Loucy (cell line): ENCODE measurements around the gene CDHR2.

Experiments used
- H2AFZ ChIP-seq: fragments of 200-600 bp; sonication (generic); 2 replicates; pipeline ENCODE4 v1.6.0; 2016; ENCODE audit warnings: antibody characterized with exemption, mild to moderate bottlenecking, low read length, moderate library complexity
- H3F3A ChIP-seq: fragments of 200-600 bp; 2 replicates; pipeline ENCODE4 v1.6.0; 2016; ENCODE audit warnings: antibody characterized with exemption, low read depth, mild to moderate bottlenecking
- H3K27me3 ChIP-seq: fragments of 200-600 bp; sonication (generic); 2 replicates; pipeline ENCODE4 v1.6.1; 2014; ENCODE audit warnings: low read length, mild to moderate bottlenecking; ENCODE audit not compliant: insufficient read depth, poor library complexity, severe bottlenecking
- H3K36me3 ChIP-seq: fragments of 200-600 bp; sonication (generic); 2 replicates; pipeline ENCODE4 v1.6.1; 2016; ENCODE audit warnings: low read length; ENCODE audit not compliant: insufficient read depth
- H3K4me1 ChIP-seq: fragments of 200-600 bp; sonication (generic); 2 replicates; pipeline ENCODE4 v1.5.1; 2014; ENCODE audit warnings: low read length, mild to moderate bottlenecking; ENCODE audit not compliant: insufficient read depth, poor library complexity, severe bottlenecking
- H3K4me2 ChIP-seq: fragments of 200-600 bp; sonication (generic); 2 replicates; pipeline ENCODE4 v1.6.0; 2014; ENCODE audit warnings: antibody characterized with exemption, low read length, low read depth, mild to moderate bottlenecking; ENCODE audit not compliant: poor library complexity, severe bottlenecking
- H3K4me3 ChIP-seq: fragments of 200-600 bp; sonication (generic); 2 replicates; pipeline ENCODE4 v1.5.1; 2014; ENCODE audit warnings: low read length, mild to moderate bottlenecking, mixed read lengths; ENCODE audit not compliant: poor library complexity, severe bottlenecking
- H3K79me2 ChIP-seq: fragments of 200-600 bp; sonication (generic); 2 replicates; pipeline ENCODE4 v1.6.1; 2014; ENCODE audit warnings: low read length; ENCODE audit not compliant: insufficient read depth
- H3K9ac ChIP-seq: fragments of 200-600 bp; sonication (generic); 2 replicates; pipeline ENCODE4 v1.6.0; 2014; ENCODE audit warnings: mild to moderate bottlenecking, low read depth, low read length, moderate library complexity; ENCODE audit not compliant: poor library complexity, severe bottlenecking
- H3K9me2 ChIP-seq: fragments of 200-600 bp; sonication (generic); replicated peaks from 2 replicates; pipeline ENCODE4 v1.6.1; 2016; ENCODE audit warnings: low read depth, low read length, mixed read lengths
- H3K9me3 ChIP-seq: fragments of 200-600 bp; sonication (generic); 2 replicates; pipeline ENCODE4 v1.6.1; 2014; ENCODE audit warnings: mild to moderate bottlenecking, antibody characterized with exemption, low read length, low read depth; ENCODE audit not compliant: insufficient read depth
- H4K20me1 ChIP-seq: fragments of 200-600 bp; sonication (generic); 2 replicates; pipeline ENCODE4 v1.6.0; 2014; ENCODE audit warnings: antibody characterized with exemption, low read length, mild to moderate bottlenecking; ENCODE audit not compliant: insufficient read depth, poor library complexity, severe bottlenecking
- CTCF ChIP-seq: fragments of 200-600 bp; sonication (generic); conservative IDR thresholded peaks from 2 replicates; pipeline ENCODE4 v1.5.1; 2014; ENCODE audit warnings: mild to moderate bottlenecking, antibody characterized with exemption, low read length
- EZH2phosphoT487 ChIP-seq: fragments of 200-600 bp; IDR thresholded peaks from 2 replicates; pipeline ENCODE4 v1.6.1; 2018; ENCODE audit warnings: antibody characterized with exemption, mild to moderate bottlenecking, moderate library complexity, borderline replicate concordance

The CDHR2 gene

GRCh38 chr5:176564002-176564401, 14.9 kb downstream of the CDHR2 start:
- Histone ChIP-seq H3K4me2 (no peak overlapping the region), H3K4me1 (no peaks in the 10 kb centered on the region), H3K4me3 (no peak overlapping the region), H3K36me3 (no peaks in the 10 kb centered on the region), H3K9me2 (no peaks in the 10 kb centered on the region), H3K79me2 (no peaks in the 10 kb centered on the region), H3K9ac (no peak overlapping the region), H3K27me3 (no peaks in the 10 kb centered on the region), H4K20me1 (no peaks in the 10 kb centered on the region), H3K9me3 (no peaks in the 10 kb centered on the region), H2AFZ (no peak overlapping the region), H3F3A (no peaks in the 10 kb centered on the region)
- no peak for TF ChIP-seq EZH2phosphoT487
- TF ChIP-seq CTCF = no peak

GRCh38 chr5:176565760-176566288, 16.7 kb downstream of the CDHR2 start:
- Histone ChIP-seq H3K4me1 (no peaks in the 10 kb centered on the region), H3K9ac (no peak overlapping the region), H3K9me3 (no peaks in the 10 kb centered on the region), H3K36me3 (no peaks in the 10 kb centered on the region), H3K27me3 (no peaks in the 10 kb centered on the region), H2AFZ (no peak overlapping the region), H3K4me2 (no peak overlapping the region), H4K20me1 (no peaks in the 10 kb centered on the region), H3F3A (no peaks in the 10 kb centered on the region), H3K9me2 (no peaks in the 10 kb centered on the region), H3K4me3 (no peak overlapping the region), H3K79me2 (no peaks in the 10 kb centered on the region)
- TF ChIP-seq EZH2phosphoT487 (no peak), CTCF (no peak)

- Histone ChIP-seq H3F3A (no peaks in the 10 kb centered on the region), H3K9me3 (no peaks in the 10 kb centered on the region), H3K4me2 (no peak overlapping the region), H3K4me1 (no peaks in the 10 kb centered on the region), H3K27me3 (no peaks in the 10 kb centered on the region), H3K9me2 (no peaks in the 10 kb centered on the region), H4K20me1 (no peaks in the 10 kb centered on the region), H3K9ac (no peak overlapping the region), H3K79me2 (no peaks in the 10 kb centered on the region), H3K36me3 (no peaks in the 10 kb centered on the region), H3K4me3 (no peak overlapping the region), H2AFZ (no peak overlapping the region)
- no peak for TF ChIP-seq EZH2phosphoT487
- no peak for TF ChIP-seq CTCF
These were observed 19.5 kb downstream of the CDHR2 start for GRCh38 chr5:176568657-176569056.
